Activated naive CD4-positive, alpha-beta T cell treated with anti-CD3 and anti-CD28 coated beads for 36 hours (primary cell): ENCODE measurements around the gene NRGN. TPM values are rescaled to one million over a fixed set of nuclear protein-coding genes. Genes with fewer than 3 reads are reported as not detected.
"Not testable (repeated sequence)": the region's sequence is repeated elsewhere in the genome, so short reads cannot be mapped to it uniquely, and the experiment has no call there.

ENCODE experiments used
- CTCF ChIA-PET: fragments of 350-600 bp; sonication (Branson Sonifier 250); formaldehyde crosslinking; loops from one replicate; lab custom pipeline; 2021; ENCODE audit warnings: antibody characterized with exemption; lab: Charles Lee
- DNase-seq: peaks from one replicate; pipeline ENCODE4 v3.0.0-alpha.2; 2020
- H3K27ac Mint-ChIP-seq: one replicate; pipeline ENCODE4 v1.8.0; 2021; ENCODE audit warnings: mild to moderate bottlenecking, mixed read lengths
- H3K27me3 Mint-ChIP-seq: one replicate; pipeline ENCODE4 v1.8.0; 2021; ENCODE audit warnings: low read depth, mixed read lengths
- H3K36me3 Mint-ChIP-seq: one replicate; pipeline ENCODE4 v1.8.0; 2021; ENCODE audit warnings: low read depth, mixed read lengths
- H3K4me1 Mint-ChIP-seq: one replicate; pipeline ENCODE4 v1.8.0; 2021; ENCODE audit warnings: low read depth, mixed read lengths
- H3K4me3 Mint-ChIP-seq: one replicate; pipeline ENCODE4 v1.8.0; 2021; ENCODE audit warnings: mild to moderate bottlenecking, moderate library complexity, mixed read lengths
- H3K9me3 Mint-ChIP-seq: one replicate; pipeline ENCODE4 v1.8.0; 2021; ENCODE audit warnings: mixed read lengths
- intact Hi-C: fragments of 100-400 bp; cut with micrococcal nuclease; formaldehyde crosslinking; loops from one replicate; pipeline ENCODE4 v1.15.1; 2023
- total RNA-seq, 2 experiments: library from RNA; stranded (reverse); gene quantifications; one replicate each; pipeline ENCODE4 v1.2.3, GENCODE V29; 2021

The NRGN gene
- total RNA-seq, 2 experiments from 2014 or later = 10.3 to 10.8 TPM

DNA sequence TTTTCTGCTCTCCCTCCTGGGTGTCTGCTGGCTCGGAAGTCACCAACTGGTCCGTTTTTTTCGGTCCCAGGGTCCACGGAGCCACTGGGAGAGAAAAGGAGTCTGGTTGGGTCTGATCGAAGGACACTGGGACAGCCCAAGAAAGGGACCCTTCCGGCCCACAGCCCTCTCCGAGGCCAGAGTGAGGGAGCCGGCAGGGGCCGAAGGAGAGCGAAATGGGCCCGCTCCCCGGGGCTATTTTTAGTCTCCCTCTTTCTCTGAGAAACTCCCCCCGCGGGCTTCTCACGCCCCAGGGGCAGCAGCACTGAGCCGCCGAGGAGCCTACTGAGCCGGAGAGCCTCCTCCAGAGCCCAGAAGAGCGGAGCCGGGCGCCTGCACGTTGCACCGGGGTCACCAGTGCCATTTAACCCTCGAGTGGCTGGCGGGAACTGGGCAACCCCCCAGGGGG lies 20.5 kb downstream of the NRGN start:
- intact Hi-C loops = no loop called here
- no peak overlapping the region for H3K27ac Mint-ChIP-seq

DNA sequence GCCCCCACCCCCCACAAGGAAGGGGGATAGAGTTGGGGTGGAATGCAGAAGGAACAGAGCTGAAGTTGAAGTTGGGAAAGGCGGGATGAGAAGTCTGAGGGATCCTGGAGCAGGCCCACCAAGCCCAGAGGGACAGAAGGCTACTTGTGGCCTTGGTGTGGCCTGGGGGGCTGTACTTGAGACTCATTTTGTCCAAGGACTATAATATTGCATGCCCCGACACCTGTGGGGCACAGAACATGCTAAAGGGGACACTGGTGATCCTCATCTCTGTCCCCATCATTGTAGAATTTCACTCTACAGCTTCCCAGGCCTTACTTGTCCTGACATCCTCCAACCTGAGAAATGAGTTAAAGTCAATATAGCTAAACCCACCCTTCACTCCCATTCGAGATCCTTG lies 21.1 kb downstream of the NRGN start:
- Mint-ChIP-seq H3K4me1 (peaks cover 30% of the 10 kb centered on the region), H3K9me3 (no peaks in the 10 kb centered on the region), H3K27ac (no peak overlapping the region), H3K4me3 (no peak overlapping the region), H3K36me3 (no peaks in the 10 kb centered on the region), H3K27me3 (peaks cover 44% of the 10 kb centered on the region)
- intact Hi-C loops = no loop called here
- no peak for DNase-seq
- CTCF ChIA-PET = interaction anchor here (0.7 to 4.8 kb wide), 7 partner anchors 15 to 106 kb away, joined by 3 to 26 read pairs (median 5); no protein-coding TSS in a partner anchor

More for the DNA sequence above, 20.5 kb downstream of the NRGN start:
- CTCF ChIA-PET = interaction anchor here (1.0 to 2.2 kb wide), 3 partner anchors 14 to 73 kb away, joined by 3 to 13 read pairs (median 5); no protein-coding TSS in a partner anchor
- DNase-seq = no peak
- peaks cover 45% of the 10 kb centered on the region for H3K27me3 Mint-ChIP-seq
- no peaks in the 10 kb centered on the region for H3K9me3 Mint-ChIP-seq
- H3K4me1 Mint-ChIP-seq = peaks cover 30% of the 10 kb centered on the region
- peak overlapping the region; percentile 36 for H3K4me3 Mint-ChIP-seq
- no peaks in the 10 kb centered on the region for H3K36me3 Mint-ChIP-seq

- intact Hi-C loops = no loop called here
- H3K27me3 Mint-ChIP-seq = peaks cover 37% of the 10 kb centered on the region
- no peaks in the 10 kb centered on the region for H3K9me3 Mint-ChIP-seq
- peaks cover 30% of the 10 kb centered on the region for H3K4me1 Mint-ChIP-seq
- H3K4me3 Mint-ChIP-seq = peak overlapping the region; percentile 67
- H3K36me3 Mint-ChIP-seq = no peaks in the 10 kb centered on the region
- no peak for DNase-seq
- CTCF ChIA-PET = interaction anchor here (0.5 to 6.2 kb wide), 14 partner anchors 15 to 176 kb away, joined by 3 to 83 read pairs (median 4); partner anchors contain the start of gene MSANTD2
- H3K27ac Mint-ChIP-seq = no peak overlapping the region
Measured at GRCh38 chr11:124761301-124762104, 21.8 kb downstream of the NRGN start.

GRCh38 chr11:124762105-124762623 lies 22.4 kb downstream of the NRGN start, which contains the start of gene ESAM:
TSS of gene ESAM (minus strand) at chr11:124762290. CDS start at chr11:124762154, 136 bp downstream.
- peak; percentile 68 for DNase-seq
- Mint-ChIP-seq H3K27me3 (peaks cover 35% of the 10 kb centered on the region), H3K36me3 (peaks cover 2% of the 10 kb centered on the region), H3K4me3 (peak within 1 kb of the TSS; percentile 96), H3K9me3 (no peaks in the 10 kb centered on the region), H3K4me1 (peaks cover 30% of the 10 kb centered on the region), H3K27ac (no peak within 1 kb of the TSS)
- intact Hi-C loops = no loop called here
- CTCF ChIA-PET = interaction anchor here (0.5 to 6.2 kb wide), 19 partner anchors 10 to 118 kb away, joined by 3 to 83 read pairs (median 6); partner anchors contain the start of genes MSANTD2, SIAE and SPA17

GRCh38 chr11:124762624-124763155 lies 22.9 kb downstream of the NRGN start:
- CTCF ChIA-PET = interaction anchor here (0.7 to 6.2 kb wide), 20 partner anchors 9 to 168 kb away, joined by 3 to 83 read pairs (median 8); partner anchors contain the start of genes MSANTD2, SIAE and SPA17
- peak overlapping the region; percentile 96 for H3K4me3 Mint-ChIP-seq
- H3K27me3 Mint-ChIP-seq = peaks cover 31% of the 10 kb centered on the region
- peak; percentile 34 for DNase-seq
- peaks cover 2% of the 10 kb centered on the region for H3K36me3 Mint-ChIP-seq
- peaks cover 30% of the 10 kb centered on the region for H3K4me1 Mint-ChIP-seq
- no peak overlapping the region for H3K27ac Mint-ChIP-seq
- H3K9me3 Mint-ChIP-seq = no peaks in the 10 kb centered on the region
- intact Hi-C loops = loop anchor here (1.0 kb wide), 7 partner anchors 16 to 118 kb away; partner anchors contain the start of genes SIAE and SPA17

- DNase-seq = peak; percentile 91
- H3K36me3 Mint-ChIP-seq = peaks cover 2% of the 10 kb centered on the region
- no peaks in the 10 kb centered on the region for H3K9me3 Mint-ChIP-seq
- H3K4me3 Mint-ChIP-seq = peak overlapping the region; percentile 96
- H3K27ac Mint-ChIP-seq = no peak overlapping the region
- CTCF ChIA-PET = interaction anchor here (0.5 to 6.2 kb wide), 25 partner anchors 8 to 167 kb away, joined by 3 to 83 read pairs (median 6); partner anchors contain the start of genes MSANTD2, SIAE and SPA17
- intact Hi-C loops = loop anchor here (1.0 kb wide), 7 partner anchors 17 to 119 kb away; partner anchors contain the start of genes SIAE and SPA17
- peaks cover 25% of the 10 kb centered on the region for H3K27me3 Mint-ChIP-seq
- H3K4me1 Mint-ChIP-seq = peaks cover 28% of the 10 kb centered on the region
Measured at GRCh38 chr11:124763156-124763947, 23.6 kb downstream of the NRGN start.

GRCh38 chr11:124766156-124766555 lies 26.4 kb downstream of the NRGN start:
- Mint-ChIP-seq H3K4me3 (no peak overlapping the region), H3K36me3 (peaks cover 3% of the 10 kb centered on the region), H3K27ac (no peak overlapping the region), H3K27me3 (peaks cover 6% of the 10 kb centered on the region), H3K9me3 (no peaks in the 10 kb centered on the region), H3K4me1 (peaks cover 7% of the 10 kb centered on the region)
- intact Hi-C loops = no loop called here
- DNase-seq = no peak
- CTCF ChIA-PET = interaction anchor here (0.6 to 6.2 kb wide), 4 partner anchors 14 to 1059 kb away, joined by 3 to 83 read pairs (median 4); no protein-coding TSS in a partner anchor

GRCh38 chr11:124768914-124769313 lies 29.2 kb downstream of the NRGN start:
- no peak for DNase-seq
- CTCF ChIA-PET = interaction anchor here (1.2 to 2.1 kb wide), 4 partner anchors 9 to 25 kb away, joined by 3 to 11 read pairs (median 4); no protein-coding TSS in a partner anchor
- H3K27me3 Mint-ChIP-seq = no peaks in the 10 kb centered on the region
- intact Hi-C loops = no loop called here
- H3K4me1 Mint-ChIP-seq = no peaks in the 10 kb centered on the region
- no peak overlapping the region for H3K4me3 Mint-ChIP-seq
- peaks cover 4% of the 10 kb centered on the region for H3K36me3 Mint-ChIP-seq
- H3K9me3 Mint-ChIP-seq = no peaks in the 10 kb centered on the region
- H3K27ac Mint-ChIP-seq = no peak overlapping the region

GRCh38 chr11:124769806-124770774 lies 30.3 kb downstream of the NRGN start:
- no peak overlapping the region for H3K4me3 Mint-ChIP-seq
- CTCF ChIA-PET = interaction anchor here (1.1 to 2.1 kb wide), 3 partner anchors 12 to 67 kb away, joined by 3 to 11 read pairs (median 4); no protein-coding TSS in a partner anchor
- H3K9me3 Mint-ChIP-seq = no peaks in the 10 kb centered on the region
- no peaks in the 10 kb centered on the region for H3K4me1 Mint-ChIP-seq
- no peaks in the 10 kb centered on the region for H3K27me3 Mint-ChIP-seq
- H3K27ac Mint-ChIP-seq = no peak overlapping the region
- peaks cover 4% of the 10 kb centered on the region for H3K36me3 Mint-ChIP-seq
- DNase-seq = no peak
- intact Hi-C loops = no loop called here

GRCh38 chr11:124770959-124771358 lies 31.2 kb downstream of the NRGN start:
- H3K9me3 Mint-ChIP-seq, H3K4me1 Mint-ChIP-seq, H3K36me3 Mint-ChIP-seq, H3K4me3 Mint-ChIP-seq, H3K27ac Mint-ChIP-seq, DNase-seq, H3K27me3 Mint-ChIP-seq, CTCF ChIA-PET, intact Hi-C loops: not testable (repeated sequence)
